Activated CD4-positive, alpha-beta memory T cell treated with anti-CD3 and anti-CD28 coated beads for 36 hours (primary cell): Measurements from ENCODE around the gene ACOT9. TPM values are rescaled to one million over a fixed set of nuclear protein-coding genes. Genes with fewer than 3 reads are reported as not detected.
"Not testable (repeated sequence)": the region's sequence is repeated elsewhere in the genome, so short reads cannot be mapped to it uniquely, and the experiment has no call there.

Experiments
- CTCF ChIA-PET: fragments of 350-600 bp; sonication (Branson Sonifier 250); formaldehyde crosslinking; loops from one replicate; lab custom pipeline; 2021; ENCODE audit warnings: antibody characterized with exemption, inconsistent platforms; lab: Charles Lee
- POLR2A ChIA-PET: fragments of 350-600 bp; sonication (Branson Sonifier 250); formaldehyde crosslinking; loops from one replicate; lab custom pipeline; 2021; ENCODE audit warnings: antibody characterized with exemption; lab: Charles Lee
- DNase-seq: peaks from one replicate; pipeline ENCODE4 v3.0.0-alpha.2; 2020
- H3K27ac Mint-ChIP-seq: one replicate; pipeline ENCODE4 v1.8.0; 2021; ENCODE audit warnings: mixed read lengths
- H3K27me3 Mint-ChIP-seq: one replicate; pipeline ENCODE4 v1.8.0; 2021; ENCODE audit warnings: mixed read lengths
- H3K36me3 Mint-ChIP-seq: one replicate; pipeline ENCODE4 v1.8.0; 2021; ENCODE audit warnings: mixed read lengths
- H3K4me1 Mint-ChIP-seq: one replicate; pipeline ENCODE4 v1.8.0; 2021; ENCODE audit warnings: low read depth, mixed read lengths
- H3K4me3 Mint-ChIP-seq: one replicate; pipeline ENCODE4 v1.8.0; 2021; ENCODE audit warnings: mild to moderate bottlenecking, mixed read lengths
- H3K9me3 Mint-ChIP-seq: one replicate; pipeline ENCODE4 v1.8.0; 2021; ENCODE audit warnings: mixed read lengths
- intact Hi-C: fragments of 100-400 bp; cut with micrococcal nuclease; formaldehyde crosslinking; loops from one replicate; pipeline ENCODE4 v1.15.1; 2023
- total RNA-seq, 2 experiments: library from RNA; stranded (reverse); gene quantifications; one replicate each; pipeline ENCODE4 v1.2.3, GENCODE V29; 2021

The ACOT9 gene
- total RNA-seq, 2 experiments from 2014 or later = 50.2 to 52.1 TPM

DNA sequence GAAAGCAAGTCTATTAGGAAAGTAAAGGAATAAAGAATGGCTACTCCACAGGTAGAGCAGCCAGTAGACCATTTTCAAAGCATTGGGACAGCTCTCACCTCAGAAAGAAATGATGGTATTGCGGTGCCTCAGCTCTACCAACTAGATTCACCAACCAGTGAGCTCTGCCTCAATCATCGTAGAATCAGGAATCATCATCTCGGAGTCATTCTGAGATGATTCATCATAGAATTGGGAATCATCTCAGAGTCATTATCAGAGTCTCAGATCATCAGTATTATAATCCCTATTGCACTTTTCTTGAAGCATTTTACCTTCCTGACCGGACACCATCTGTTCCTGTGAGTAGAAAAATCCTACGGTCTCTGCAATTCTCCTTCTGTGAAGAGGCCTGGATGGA, 22.4 kb upstream of the ACOT9 start:
- H3K4me3 Mint-ChIP-seq = no peak overlapping the region
- DNase-seq = no peak
- ChIA-PET POLR2A (no interaction called here), CTCF (no interaction called here)
- H3K36me3 Mint-ChIP-seq = no peaks in the 10 kb centered on the region
- no peaks in the 10 kb centered on the region for H3K9me3 Mint-ChIP-seq
- no peak overlapping the region for H3K27ac Mint-ChIP-seq
- intact Hi-C loops = no loop called here
- no peaks in the 10 kb centered on the region for H3K27me3 Mint-ChIP-seq
- H3K4me1 Mint-ChIP-seq = no peaks in the 10 kb centered on the region

GRCh38 chrX:23764188-23764984, 21.3 kb upstream of the ACOT9 start:
- Mint-ChIP-seq H3K27me3 (no peaks in the 10 kb centered on the region), H3K36me3 (no peaks in the 10 kb centered on the region), H3K4me3 (no peak overlapping the region), H3K27ac (no peak overlapping the region), H3K9me3 (no peaks in the 10 kb centered on the region), H3K4me1 (no peaks in the 10 kb centered on the region)
- intact Hi-C loops = no loop called here
- no peak for DNase-seq
- POLR2A ChIA-PET = interaction anchor here (0.7 kb wide), 1 partner anchor 43 kb away, joined by 3 read pairs; no protein-coding TSS in a partner anchor
- CTCF ChIA-PET = no interaction called here

DNA sequence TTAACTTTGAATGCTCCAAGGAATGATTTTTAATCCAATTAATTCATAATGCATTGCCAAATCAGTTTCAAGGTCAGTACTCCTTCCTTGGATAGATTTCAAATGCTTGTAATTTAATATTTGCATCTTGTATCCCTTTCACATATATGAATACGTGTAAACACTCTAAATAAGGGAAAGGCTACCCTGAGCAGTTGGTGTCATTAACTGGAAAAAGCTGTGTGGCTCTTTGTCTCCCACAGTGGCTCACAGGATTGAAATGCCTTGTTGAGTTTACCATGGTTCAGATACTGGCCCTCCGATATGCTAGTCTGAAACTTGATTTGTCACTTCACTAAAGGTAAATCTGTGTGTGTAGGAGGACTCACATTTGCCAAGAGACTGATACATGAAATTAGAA, 16.7 kb upstream of the ACOT9 start:
- DNase-seq = no peak
- H3K27me3 Mint-ChIP-seq = no peaks in the 10 kb centered on the region
- H3K36me3 Mint-ChIP-seq = no peaks in the 10 kb centered on the region
- no peak overlapping the region for H3K27ac Mint-ChIP-seq
- H3K4me3 Mint-ChIP-seq = no peak overlapping the region
- H3K9me3 Mint-ChIP-seq = no peaks in the 10 kb centered on the region
- CTCF ChIA-PET = interaction anchor here (1.3 kb wide), 1 partner anchor 143 kb away, joined by 3 read pairs; no protein-coding TSS in a partner anchor
- POLR2A ChIA-PET = no interaction called here
- intact Hi-C loops = no loop called here
- H3K4me1 Mint-ChIP-seq = peaks cover 8% of the 10 kb centered on the region

DNA sequence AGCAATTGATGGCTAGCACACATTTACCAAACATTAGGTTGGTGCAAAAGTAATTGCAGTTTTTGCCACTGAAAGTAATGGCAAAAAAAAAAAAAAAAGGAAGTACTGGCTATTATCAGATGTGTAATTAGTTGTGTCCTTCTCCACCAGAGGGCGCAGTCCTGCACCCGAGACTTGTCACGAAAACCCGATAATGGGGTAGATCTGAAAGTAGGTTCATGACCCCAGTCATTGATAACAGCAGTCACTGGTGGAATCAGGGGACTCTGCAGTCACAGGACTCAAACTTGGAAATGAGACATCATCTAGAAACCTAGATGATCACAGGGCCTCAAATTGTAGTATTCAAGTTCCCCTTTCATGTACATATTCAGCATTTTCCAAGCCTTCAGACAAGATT, 13.1 kb upstream of the ACOT9 start:
- ChIA-PET POLR2A (no interaction called here), CTCF (interaction anchor here (1.0 to 1.8 kb wide), 4 partner anchors 16 to 152 kb away, joined by 3 to 16 read pairs (median 5); partner anchors contain the start of genes APOO and CXorf58)
- peak; percentile 62 for DNase-seq
- Mint-ChIP-seq H3K4me1 (peaks cover 8% of the 10 kb centered on the region), H3K27me3 (no peaks in the 10 kb centered on the region), H3K9me3 (no peaks in the 10 kb centered on the region), H3K36me3 (no peaks in the 10 kb centered on the region), H3K4me3 (no peak overlapping the region), H3K27ac (peak overlapping the region; percentile 49)
- intact Hi-C loops = loop anchor here (1.0 kb wide), 2 partner anchors 25 to 146 kb away; no protein-coding TSS in a partner anchor

GRCh38 chrX:23754664-23755063, 11.6 kb upstream of the ACOT9 start:
- ChIA-PET POLR2A (no interaction called here), CTCF (interaction anchor here (1.8 kb wide), 1 partner anchor 147 kb away, joined by 7 read pairs; no protein-coding TSS in a partner anchor)
- Mint-ChIP-seq H3K36me3 (no peaks in the 10 kb centered on the region), H3K9me3 (no peaks in the 10 kb centered on the region), H3K4me1 (peaks cover 8% of the 10 kb centered on the region), H3K27me3 (no peaks in the 10 kb centered on the region), H3K4me3 (no peak overlapping the region), H3K27ac (no peak overlapping the region)
- intact Hi-C loops = no loop called here
- no peak for DNase-seq

- ChIA-PET POLR2A (interaction anchor here (1.8 kb wide), 1 partner anchor 10 kb away, joined by 5 read pairs; the partner anchor contains the start of gene ACOT9), CTCF (interaction anchor here (3.3 kb wide), 1 partner anchor 149 kb away, joined by 15 read pairs; no protein-coding TSS in a partner anchor)
- intact Hi-C loops = no loop called here
- no peak overlapping the region for H3K27ac Mint-ChIP-seq
- no peaks in the 10 kb centered on the region for H3K36me3 Mint-ChIP-seq
- H3K4me3 Mint-ChIP-seq = no peak overlapping the region
- no peaks in the 10 kb centered on the region for H3K27me3 Mint-ChIP-seq
- peaks cover 8% of the 10 kb centered on the region for H3K4me1 Mint-ChIP-seq
- no peak for DNase-seq
- H3K9me3 Mint-ChIP-seq = no peaks in the 10 kb centered on the region
Observed at GRCh38 chrX:23752740-23753415, 9.8 kb upstream of the ACOT9 start.

DNA sequence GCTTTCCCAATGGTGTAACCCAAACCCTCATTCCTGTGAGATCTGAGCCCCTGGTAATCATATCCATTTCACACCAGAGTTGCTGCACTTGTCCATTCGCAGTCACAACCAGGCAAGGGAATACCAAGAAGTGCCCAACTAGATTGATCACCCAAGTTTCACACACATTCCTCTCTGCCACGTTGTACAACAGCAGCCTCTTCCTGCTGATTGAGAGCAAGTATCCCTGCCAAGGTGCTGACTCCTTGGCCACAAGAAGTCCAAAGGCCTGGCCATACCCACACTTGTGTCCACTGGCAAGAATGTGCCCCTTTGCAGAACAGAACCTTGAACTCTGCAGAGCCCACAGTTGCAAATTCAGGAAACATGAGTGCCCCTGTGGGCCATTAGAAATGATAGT, 6.5 kb upstream of the ACOT9 start:
- Mint-ChIP-seq H3K9me3 (no peaks in the 10 kb centered on the region), H3K4me3 (no peak overlapping the region), H3K4me1 (peaks cover 10% of the 10 kb centered on the region), H3K27ac (no peak overlapping the region), H3K27me3 (no peaks in the 10 kb centered on the region), H3K36me3 (no peaks in the 10 kb centered on the region)
- intact Hi-C loops = no loop called here
- no peak for DNase-seq
- POLR2A ChIA-PET = no interaction called here
- CTCF ChIA-PET = no interaction called here

DNA sequence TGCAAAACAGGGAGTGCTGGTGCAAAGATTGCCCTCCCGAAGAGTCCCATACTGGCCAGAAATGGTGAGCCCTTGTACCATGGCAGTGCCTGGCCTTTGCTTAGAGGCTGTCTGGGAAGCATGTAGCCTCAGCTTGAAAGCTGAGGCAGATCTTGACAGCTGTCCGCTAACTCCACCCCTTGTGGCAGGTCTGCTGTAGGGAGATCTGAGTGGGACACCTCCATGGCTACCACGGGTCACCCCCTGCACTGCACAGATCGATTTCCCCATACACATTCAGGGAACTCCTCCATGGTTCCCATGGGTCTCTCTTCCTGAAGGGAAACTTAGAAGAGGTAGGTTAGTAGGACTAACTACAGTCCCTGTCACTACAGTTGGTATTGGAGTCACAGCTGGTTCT, 6.1 kb upstream of the ACOT9 start:
- ChIA-PET CTCF (no interaction called here), POLR2A (no interaction called here)
- Mint-ChIP-seq H3K4me1 (peaks cover 12% of the 10 kb centered on the region), H3K9me3 (no peaks in the 10 kb centered on the region), H3K4me3 (no peak overlapping the region), H3K27ac (no peak overlapping the region), H3K36me3 (no peaks in the 10 kb centered on the region), H3K27me3 (no peaks in the 10 kb centered on the region)
- intact Hi-C loops = no loop called here
- DNase-seq = no peak

DNA sequence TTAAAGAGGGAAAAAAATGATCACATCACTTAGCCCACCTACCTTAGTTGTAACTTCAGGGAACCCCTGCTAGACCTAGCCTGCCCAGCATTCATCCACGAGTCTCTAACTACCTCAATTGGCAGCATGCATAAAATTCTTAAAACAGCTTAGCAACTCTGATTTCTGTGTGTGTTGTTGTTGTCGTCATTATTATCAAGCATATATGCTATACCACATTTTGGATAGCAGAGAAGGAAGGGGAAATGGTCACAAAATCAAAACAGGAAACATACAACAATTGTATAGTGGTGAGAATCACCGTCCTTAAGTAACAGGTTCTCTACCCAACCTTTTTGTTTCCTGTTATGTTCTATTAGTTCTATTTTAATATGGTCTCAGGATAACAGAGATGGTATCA, 2.7 kb upstream of the ACOT9 start:
- Mint-ChIP-seq H3K4me3 (no peak overlapping the region), H3K9me3 (no peaks in the 10 kb centered on the region), H3K27ac (no peak overlapping the region), H3K27me3 (no peaks in the 10 kb centered on the region), H3K4me1 (peaks cover 23% of the 10 kb centered on the region), H3K36me3 (no peaks in the 10 kb centered on the region)
- ChIA-PET POLR2A (no interaction called here), CTCF (interaction anchor here (1.8 kb wide), 1 partner anchor 156 kb away, joined by 6 read pairs; no protein-coding TSS in a partner anchor)
- DNase-seq = no peak
- intact Hi-C loops = no loop called here

DNA sequence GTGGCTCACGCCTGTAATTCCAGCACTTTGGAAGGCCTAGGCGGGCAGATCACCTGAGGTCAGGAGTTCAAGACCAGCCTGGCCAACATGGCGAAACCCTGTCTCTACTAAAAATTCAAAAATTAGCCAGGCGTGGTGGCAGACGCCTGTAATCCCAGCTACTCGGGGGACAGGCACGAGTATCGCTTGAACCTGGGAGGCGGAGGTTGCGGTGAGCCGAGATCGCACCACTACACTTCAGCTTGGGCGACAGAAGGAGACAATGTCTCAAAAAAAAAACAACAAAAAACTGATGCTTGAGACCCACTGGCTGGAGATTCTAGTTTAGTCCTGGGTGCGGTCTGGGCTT, 521 bp upstream of the ACOT9 start:
- CTCF ChIA-PET = interaction anchor here (1.0 to 1.5 kb wide), 2 partner anchors 39 to 158 kb away, joined by 4 to 6 read pairs; partner anchors contain the start of gene SAT1
- peak overlapping the region; percentile 86 for H3K27ac Mint-ChIP-seq
- peaks cover 30% of the 10 kb centered on the region for H3K4me1 Mint-ChIP-seq

DNA sequence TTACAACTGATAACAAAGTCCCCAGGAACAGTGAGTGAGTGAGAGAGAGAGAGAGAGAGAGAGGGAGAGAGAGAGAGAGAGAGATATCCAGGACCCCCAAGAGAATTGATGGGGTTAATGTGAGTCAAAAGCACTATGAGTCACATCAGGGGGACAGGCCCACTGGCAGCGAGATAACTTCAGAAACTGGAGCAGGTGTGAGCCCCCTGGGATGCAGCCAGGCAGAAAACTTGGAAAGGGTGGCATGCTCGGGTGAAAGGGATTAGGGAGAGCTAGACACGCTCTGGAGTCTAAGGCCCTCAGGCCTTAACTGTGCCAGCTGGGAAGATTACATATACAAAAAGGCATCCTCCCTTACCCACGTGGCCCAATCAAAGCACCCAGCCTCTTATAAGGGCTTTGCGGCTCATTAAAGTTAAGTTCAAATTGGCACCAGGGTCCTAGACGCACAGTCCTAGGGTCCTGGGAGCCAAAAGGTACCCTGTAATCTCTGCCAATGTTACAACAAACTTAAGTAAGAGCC, 841 bp downstream of the ACOT9 start:
- H3K4me1 Mint-ChIP-seq = peaks cover 32% of the 10 kb centered on the region
- CTCF ChIA-PET = interaction anchor here (0.6 to 1.5 kb wide), 2 partner anchors 40 to 42 kb away, joined by 3 to 6 read pairs; partner anchors contain the start of gene SAT1
- peak overlapping the region; percentile 86 for H3K4me3 Mint-ChIP-seq
- H3K36me3 Mint-ChIP-seq = no peaks in the 10 kb centered on the region
- POLR2A ChIA-PET = interaction anchor here (1.0 to 1.9 kb wide), 9 partner anchors 9 to 313 kb away, joined by 3 to 7 read pairs (median 4); partner anchors contain the start of genes EIF2S3, PRDX4 and SAT1
- DNase-seq = peak; percentile 24
- H3K9me3 Mint-ChIP-seq = no peaks in the 10 kb centered on the region
- intact Hi-C loops = loop anchor here (1.0 kb wide), 1 partner anchor 312 kb away; the partner anchor contains the start of gene EIF2S3
- peak overlapping the region; percentile 86 for H3K27ac Mint-ChIP-seq
- H3K27me3 Mint-ChIP-seq = no peaks in the 10 kb centered on the region

More for the DNA sequence above, 521 bp upstream of the ACOT9 start:
- POLR2A ChIA-PET = interaction anchor here (0.5 to 1.9 kb wide), 9 partner anchors 9 to 158 kb away, joined by 3 to 7 read pairs (median 4); partner anchors contain the start of genes PRDX4 and SAT1
- DNase-seq, H3K9me3 Mint-ChIP-seq, H3K36me3 Mint-ChIP-seq, H3K27me3 Mint-ChIP-seq: not testable (repeated sequence)
- peak overlapping the region; percentile 80 for H3K4me3 Mint-ChIP-seq
- intact Hi-C loops = loop anchor here (1.0 kb wide), 3 partner anchors 11 to 407 kb away; no protein-coding TSS in a partner anchor
